T-helper 1 cell treated with Interleukin-12 subunit alpha and Interleukin-12 subunit beta and Interleukin-4 antibody, amounts not matched to agents 30 μg/mL and 1 μg/mL, for 36 hours (primary cell): ENCODE measurements around the gene GOLGA6A.

Source experiments
- H3K27ac Mint-ChIP-seq: one replicate; pipeline ENCODE4 v1.8.0; 2021; ENCODE audit warnings: mild to moderate bottlenecking, mixed read lengths
- H3K27me3 Mint-ChIP-seq: one replicate; pipeline ENCODE4 v1.8.0; 2021; ENCODE audit warnings: low read depth, mixed read lengths
- H3K36me3 Mint-ChIP-seq: one replicate; pipeline ENCODE4 v1.8.0; 2021; ENCODE audit warnings: low read depth, mixed read lengths
- H3K4me1 Mint-ChIP-seq: one replicate; pipeline ENCODE4 v1.8.0; 2021; ENCODE audit warnings: low read depth, mixed read lengths
- H3K4me3 Mint-ChIP-seq: one replicate; pipeline ENCODE4 v1.8.0; 2021; ENCODE audit warnings: mild to moderate bottlenecking, moderate library complexity, mixed read lengths
- H3K9me3 Mint-ChIP-seq: one replicate; pipeline ENCODE4 v1.8.0; 2021; ENCODE audit warnings: mixed read lengths

GOLGA6A gene

DNA sequence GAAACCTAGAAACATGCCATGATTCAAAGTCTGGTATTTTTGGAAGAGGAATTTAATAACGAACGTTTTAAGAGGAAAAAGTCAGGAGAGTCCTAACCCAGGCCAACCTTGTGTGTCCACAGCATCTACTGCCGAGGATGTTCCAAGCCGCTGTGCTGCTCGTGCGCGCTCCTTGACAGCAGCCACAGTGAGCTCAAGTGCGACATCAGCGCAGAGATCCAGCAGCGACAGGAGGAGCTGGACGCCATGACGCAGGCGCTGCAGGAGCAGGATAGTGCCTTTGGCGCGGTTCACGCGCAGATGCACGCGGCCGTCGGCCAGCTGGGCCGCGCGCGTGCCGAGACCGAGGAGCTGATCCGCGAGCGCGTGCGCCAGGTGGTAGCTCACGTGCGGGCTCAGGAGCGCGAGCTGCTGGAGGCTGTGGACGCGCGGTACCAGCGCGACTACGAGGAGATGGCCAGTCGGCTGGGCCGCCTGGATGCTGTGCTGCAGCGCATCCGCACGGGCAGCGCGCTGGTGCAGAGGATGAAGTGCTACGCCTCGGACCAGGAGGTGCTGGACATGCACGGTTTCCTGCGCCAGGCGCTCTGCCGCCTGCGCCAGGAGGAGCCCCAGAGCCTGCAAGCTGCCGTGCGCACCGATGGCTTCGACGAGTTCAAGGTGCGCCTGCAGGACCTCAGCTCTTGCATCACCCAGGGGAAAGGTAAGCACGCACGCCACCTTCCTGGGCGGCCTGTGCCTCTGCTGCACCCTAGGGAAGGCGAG is 59.5 kb downstream of the GOLGA6A start:
- no peak overlapping the region for H3K4me3 Mint-ChIP-seq
- peaks cover 40% of the 10 kb centered on the region for H3K36me3 Mint-ChIP-seq
- H3K4me1 Mint-ChIP-seq, result peaks cover 13% of the 10 kb centered on the region
- H3K27me3 Mint-ChIP-seq, result no peaks in the 10 kb centered on the region
- no peaks in the 10 kb centered on the region for H3K9me3 Mint-ChIP-seq
- H3K27ac Mint-ChIP-seq, result no peak overlapping the region
